ENCODE measurements around the gene C6orf89.

GRCh38 chr6:36913082-36913481 is 27.3 kb downstream of the C6orf89 start:
- TF ChIP-seq CTCF (IDR thresholded peaks at IDR 0.05; ENCODE audit: low read length) (no peak), EZH2 (optimal IDR thresholded peaks at IDR 0.05; ENCODE audit: low read depth, low read length) (no peak)
